ENCODE results near the gene OMA1. TPM values are rescaled to one million over a fixed set of nuclear protein-coding genes. Genes with fewer than 3 reads are reported as not detected.

The OMA1 gene
- 10 to 100 TPM; 22.3 to 23.9 TPM for total RNA-seq

DNA sequence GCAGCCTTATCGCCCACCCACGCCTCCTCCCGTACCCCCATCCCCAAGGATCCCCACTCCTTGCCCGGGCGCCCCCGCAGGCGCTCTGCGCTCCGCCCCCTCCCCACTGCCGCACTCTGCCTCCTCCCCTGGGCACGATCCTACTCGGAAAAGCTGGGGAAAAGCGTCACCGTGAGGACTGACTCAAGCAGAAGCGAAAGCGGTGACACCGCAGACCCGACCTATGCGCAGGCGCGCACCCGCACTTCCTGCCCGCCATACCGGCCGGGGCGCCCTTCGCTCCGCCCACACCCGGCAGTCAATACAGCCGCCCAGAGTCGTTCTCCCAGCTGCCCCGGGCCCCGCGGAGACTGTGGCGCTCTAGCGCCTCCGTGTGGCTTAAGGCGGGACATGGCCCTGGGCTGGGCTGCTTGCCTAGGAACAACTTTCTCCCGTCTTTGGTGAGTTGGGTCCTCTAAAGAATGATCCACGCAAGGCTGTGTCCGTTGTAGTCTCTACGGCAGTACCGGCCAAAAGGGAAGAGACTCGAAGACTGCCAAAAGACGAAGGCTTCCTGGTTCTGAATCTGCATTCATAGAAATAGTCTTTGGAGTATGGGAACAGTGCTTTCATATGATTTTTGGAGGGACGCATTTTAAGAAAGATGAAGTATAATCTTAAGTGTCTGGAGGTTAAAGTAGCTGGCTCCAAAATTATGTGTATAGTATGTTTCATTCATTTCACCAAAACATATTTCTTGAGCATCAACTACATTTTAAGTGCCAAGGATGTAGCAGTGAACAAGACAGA is at the start of gene OMA1:
OMA1 (minus strand) TSS at position 207 of the 789 bp plus-strand sequence. CDS start 7,432 bp downstream, outside the sequence.
- Mint-ChIP-seq H3K4me1 (ENCODE audit: low read depth) (peaks cover 16% of the 10 kb centered on the region), H3K27me3 (ENCODE audit: low read depth) (peaks cover 3% of the 10 kb centered on the region), H3K36me3 (ENCODE audit: low read depth) (no peaks in the 10 kb centered on the region), H3K4me3 (peak within 1 kb of the TSS; percentile 91), H3K27ac (peak within 1 kb of the TSS; percentile 98), H3K9me3 (ENCODE audit: insufficient read depth) (no peaks in the 10 kb centered on the region)
- DNase-seq (peak; percentile 97), ATAC-seq (peak; percentile 96)
- CTCF ChIA-PET = interaction anchor here (0.6 to 5.7 kb wide), 14 partner anchors 10 to 1540 kb away, joined by 3 to 78 read pairs (median 3); no protein-coding TSS in a partner anchor
- POLR2A ChIA-PET = interaction anchor here (0.6 to 1.3 kb wide), 6 partner anchors 9 to 269 kb away, joined by 3 to 5 read pairs (median 4); partner anchors contain the start of gene JUN

DNA sequence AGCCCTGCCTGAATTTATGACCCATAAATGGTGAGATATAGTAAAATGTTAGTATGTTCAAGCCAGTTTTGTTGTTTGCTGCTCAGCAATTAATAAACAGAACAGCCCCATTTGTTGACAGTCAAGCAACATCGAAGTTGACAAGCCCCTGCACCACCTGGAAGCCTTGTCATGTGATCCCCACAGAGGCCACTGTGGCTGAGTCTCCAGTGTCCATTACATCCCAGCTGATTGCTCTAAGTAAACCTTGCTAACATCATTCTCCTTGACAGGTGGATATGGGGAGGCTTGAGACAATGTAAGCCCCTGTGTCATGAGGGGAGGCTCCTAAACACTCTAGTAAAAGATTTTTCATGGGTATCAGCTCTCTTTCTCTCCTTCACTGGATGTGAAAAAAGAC is 48.0 kb upstream of the OMA1 start:
- POLR2A ChIA-PET = interaction anchor here (0.6 kb wide), 1 partner anchor 8 kb away, joined by 3 read pairs; no protein-coding TSS in a partner anchor
- no peak overlapping the region for H3K27ac Mint-ChIP-seq
- no peak overlapping the region for H3K4me3 Mint-ChIP-seq

DNA sequence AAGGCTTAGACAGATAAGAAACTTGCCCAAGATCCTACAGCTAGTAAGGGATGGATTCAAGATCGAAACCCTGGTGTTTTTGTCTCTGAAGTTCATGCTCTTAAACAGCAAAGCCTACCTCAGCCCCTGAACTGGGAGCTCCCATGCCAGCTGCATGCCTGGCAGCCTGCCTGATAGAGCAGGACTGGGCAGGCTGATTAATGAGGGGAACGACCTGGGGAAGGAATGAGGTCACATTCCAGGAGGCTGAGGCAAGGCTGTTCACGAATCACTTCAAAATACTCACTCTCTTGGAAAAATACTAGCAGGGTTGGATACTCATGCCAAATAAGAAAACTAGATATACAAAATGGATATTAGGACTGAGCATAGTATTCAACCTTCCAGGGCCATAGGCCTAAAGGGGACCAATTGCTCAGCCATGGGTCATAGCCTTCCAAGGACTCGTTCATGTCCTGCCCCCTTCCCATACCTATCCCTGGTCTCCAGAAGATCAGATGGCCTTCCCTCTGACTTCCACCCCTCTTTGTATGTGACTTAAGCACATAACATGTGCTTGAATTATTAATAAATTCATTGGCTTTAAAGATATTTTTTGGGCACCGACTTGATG is 46.1 kb upstream of the OMA1 start:
- CTCF ChIA-PET = no interaction called here

More for the DNA sequence above, 48.0 kb upstream of the OMA1 start:
- ATAC-seq = no peak
- Mint-ChIP-seq H3K9me3 (ENCODE audit: insufficient read depth) (no peaks in the 10 kb centered on the region), H3K4me1 (ENCODE audit: low read depth) (peaks cover 12% of the 10 kb centered on the region), H3K36me3 (ENCODE audit: low read depth) (no peaks in the 10 kb centered on the region), H3K27me3 (ENCODE audit: low read depth) (peaks cover 47% of the 10 kb centered on the region)
- CTCF ChIA-PET = no interaction called here
- DNase-seq = no peak

DNA sequence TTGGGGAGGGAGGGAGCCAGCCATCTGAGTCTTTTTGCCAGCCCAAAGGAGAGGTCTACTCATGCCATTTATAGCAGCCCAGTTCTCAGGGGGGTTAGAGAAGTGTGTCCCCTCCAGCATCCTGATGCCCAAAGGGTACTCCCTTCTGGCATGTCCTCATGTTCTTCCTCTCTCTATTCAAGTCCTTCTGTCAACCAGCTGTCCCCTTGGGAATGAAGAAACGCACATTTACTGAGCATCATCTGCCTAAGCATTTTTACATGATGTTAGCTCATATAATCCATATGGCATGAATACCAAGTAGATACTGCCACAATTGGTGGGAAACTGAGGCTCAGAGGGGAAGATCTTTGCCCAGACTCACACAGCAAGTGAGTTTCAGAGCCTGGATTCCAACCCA is 45.3 kb upstream of the OMA1 start:
- DNase-seq (no peak), ATAC-seq (no peak)
- ChIA-PET POLR2A (no interaction called here), CTCF (no interaction called here)
- H3K9me3 Mint-ChIP-seq (ENCODE audit: insufficient read depth) = no peaks in the 10 kb centered on the region
- H3K27ac Mint-ChIP-seq = no peak overlapping the region
- H3K36me3 Mint-ChIP-seq (ENCODE audit: low read depth) = no peaks in the 10 kb centered on the region
- peaks cover 34% of the 10 kb centered on the region for H3K27me3 Mint-ChIP-seq (ENCODE audit: low read depth)
- no peaks in the 10 kb centered on the region for H3K4me1 Mint-ChIP-seq (ENCODE audit: low read depth)
- no peak overlapping the region for H3K4me3 Mint-ChIP-seq

More for the DNA sequence above, 46.1 kb upstream of the OMA1 start:
- Mint-ChIP-seq H3K36me3 (ENCODE audit: low read depth) (no peaks in the 10 kb centered on the region), H3K27ac (no peak overlapping the region), H3K9me3 (ENCODE audit: insufficient read depth) (no peaks in the 10 kb centered on the region), H3K4me1 (ENCODE audit: low read depth) (peaks cover 2% of the 10 kb centered on the region), H3K4me3 (no peak overlapping the region), H3K27me3 (ENCODE audit: low read depth) (peaks cover 34% of the 10 kb centered on the region)
- POLR2A ChIA-PET = no interaction called here
- DNase-seq (no peak), ATAC-seq (no peak)

DNA sequence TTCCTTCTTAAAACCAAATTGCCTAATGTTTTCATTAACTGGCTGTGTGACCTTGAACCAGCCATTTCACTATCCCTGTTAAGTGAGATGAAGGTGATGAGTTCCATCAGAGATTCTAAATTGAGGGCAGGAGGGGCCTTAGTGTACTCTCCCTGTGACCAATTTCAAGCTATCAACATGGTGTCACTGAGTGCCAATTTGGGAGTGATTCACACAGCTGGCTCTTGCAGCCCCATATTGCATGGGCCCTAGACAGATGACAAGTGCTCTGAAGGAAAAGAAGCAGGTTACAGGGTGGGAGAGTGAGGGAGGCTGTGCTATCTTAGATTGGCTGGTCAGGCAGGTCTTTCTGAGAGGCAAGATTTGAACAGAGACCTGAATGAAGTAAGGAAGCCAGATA is 43.5 kb upstream of the OMA1 start:
- H3K9me3 Mint-ChIP-seq (ENCODE audit: insufficient read depth) = no peaks in the 10 kb centered on the region
- no peak overlapping the region for H3K4me3 Mint-ChIP-seq
- POLR2A ChIA-PET = no interaction called here
- CTCF ChIA-PET = no interaction called here
- no peak overlapping the region for H3K27ac Mint-ChIP-seq
- H3K36me3 Mint-ChIP-seq (ENCODE audit: low read depth) = no peaks in the 10 kb centered on the region
- DNase-seq (no peak), ATAC-seq (no peak)
- H3K27me3 Mint-ChIP-seq (ENCODE audit: low read depth) = peaks cover 47% of the 10 kb centered on the region
- H3K4me1 Mint-ChIP-seq (ENCODE audit: low read depth) = peaks cover 6% of the 10 kb centered on the region

DNA sequence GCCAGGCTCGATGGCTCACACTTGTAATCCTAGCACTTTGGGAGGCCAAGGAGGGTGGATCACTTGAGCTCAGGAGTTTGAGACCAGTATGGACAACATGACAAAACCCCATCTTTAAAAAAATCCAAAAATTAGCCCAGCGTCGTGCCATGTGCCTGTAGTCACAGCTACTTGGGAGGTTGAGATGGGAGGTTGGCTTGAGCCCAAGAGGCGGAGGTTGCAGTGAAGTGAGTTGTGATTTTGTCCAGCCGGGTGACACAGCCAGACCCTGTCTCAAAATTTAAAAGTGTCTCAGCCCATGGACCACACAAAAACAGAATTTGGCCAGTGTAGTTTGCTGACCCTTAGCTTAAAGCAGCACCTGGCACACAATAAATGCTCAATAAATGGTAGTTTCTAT is 41.9 kb upstream of the OMA1 start:
- no peak for ATAC-seq
- H3K27ac Mint-ChIP-seq = no peak overlapping the region
- no peaks in the 10 kb centered on the region for H3K9me3 Mint-ChIP-seq (ENCODE audit: insufficient read depth)
- H3K4me1 Mint-ChIP-seq (ENCODE audit: low read depth) = peaks cover 19% of the 10 kb centered on the region
- ChIA-PET POLR2A (no interaction called here), CTCF (no interaction called here)
- H3K27me3 Mint-ChIP-seq (ENCODE audit: low read depth) = peaks cover 42% of the 10 kb centered on the region
- H3K4me3 Mint-ChIP-seq = no peak overlapping the region
- DNase-seq = no peak
- no peaks in the 10 kb centered on the region for H3K36me3 Mint-ChIP-seq (ENCODE audit: low read depth)

DNA sequence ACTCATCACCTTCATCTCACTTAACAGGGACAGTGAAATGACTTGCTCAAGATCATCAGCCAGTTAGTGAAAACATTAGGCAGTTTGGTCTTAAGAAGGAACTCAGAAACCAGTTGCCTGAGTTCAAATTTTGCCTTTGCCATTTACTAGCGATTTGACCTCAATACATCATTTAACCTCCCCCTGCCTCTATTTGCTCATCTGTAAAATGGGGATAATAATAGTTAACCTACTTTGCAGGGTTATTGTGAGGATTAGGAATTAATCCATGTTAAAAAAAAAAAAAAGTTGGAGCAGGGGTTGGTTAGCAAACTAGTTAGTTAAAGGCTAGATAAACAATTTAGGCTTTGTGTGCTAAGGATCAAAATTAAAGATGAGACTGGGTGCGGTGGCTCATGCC is 41.1 kb upstream of the OMA1 start:
- Mint-ChIP-seq H3K36me3 (ENCODE audit: low read depth) (no peaks in the 10 kb centered on the region), H3K27me3 (ENCODE audit: low read depth) (peaks cover 41% of the 10 kb centered on the region), H3K4me1 (ENCODE audit: low read depth) (peaks cover 21% of the 10 kb centered on the region), H3K27ac (no peak overlapping the region), H3K9me3 (ENCODE audit: insufficient read depth) (no peaks in the 10 kb centered on the region), H3K4me3 (no peak overlapping the region)
- ATAC-seq = no peak
- CTCF ChIA-PET = no interaction called here
- POLR2A ChIA-PET = no interaction called here
- no peak for DNase-seq

DNA sequence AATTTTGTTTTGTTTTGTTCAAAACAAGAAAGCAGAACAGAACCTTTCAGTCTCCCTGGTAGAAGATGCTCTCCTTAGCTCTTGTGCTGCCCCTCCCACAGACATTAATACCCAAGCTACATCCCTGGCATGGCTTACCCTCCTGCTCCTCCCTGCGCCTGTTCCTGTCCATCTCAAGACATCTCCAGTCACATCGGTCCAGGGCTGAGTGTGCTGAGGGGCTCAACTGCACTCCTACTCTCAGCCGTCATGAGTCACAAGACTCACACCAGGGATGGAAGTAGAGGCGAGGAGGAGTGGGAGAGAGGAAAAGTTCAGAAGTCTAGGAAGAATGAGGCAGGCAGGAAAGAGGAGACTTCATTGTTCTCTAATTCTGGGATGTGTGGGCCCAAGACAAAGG is 39.7 kb upstream of the OMA1 start:
- peaks cover 36% of the 10 kb centered on the region for H3K27me3 Mint-ChIP-seq (ENCODE audit: low read depth)

DNA sequence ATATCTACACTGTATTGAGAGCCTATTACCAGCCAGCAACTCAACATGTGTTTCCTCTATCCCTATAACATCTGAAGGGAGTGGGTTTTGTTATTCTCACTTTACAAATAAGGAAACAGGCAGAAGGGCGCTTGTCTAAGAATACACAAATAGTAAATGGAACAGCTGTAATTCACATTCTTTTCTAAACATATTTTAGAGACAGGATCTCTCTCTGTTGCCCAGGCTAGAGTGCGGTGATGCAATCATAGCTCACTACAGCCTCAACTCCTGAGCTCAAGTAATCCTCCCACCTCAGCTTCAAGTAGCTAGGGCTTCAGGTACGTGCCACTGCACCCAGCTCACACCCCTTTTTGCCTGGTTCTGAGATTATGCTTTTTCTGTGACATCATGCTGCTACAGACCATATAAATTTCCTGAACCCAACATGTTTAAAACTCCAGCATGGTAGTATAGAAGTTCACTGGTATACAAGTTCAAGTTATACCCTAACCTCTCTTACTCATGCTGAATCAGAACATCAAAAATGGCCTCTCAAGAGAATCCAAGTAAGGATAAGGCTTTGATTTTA is 39.1 kb upstream of the OMA1 start:
- ATAC-seq (no peak), DNase-seq (no peak)
- H3K27me3 Mint-ChIP-seq (ENCODE audit: low read depth) = peaks cover 39% of the 10 kb centered on the region
- H3K4me3 Mint-ChIP-seq = no peak overlapping the region
- no peak overlapping the region for H3K27ac Mint-ChIP-seq
- POLR2A ChIA-PET = no interaction called here
- no peaks in the 10 kb centered on the region for H3K9me3 Mint-ChIP-seq (ENCODE audit: insufficient read depth)
- no peaks in the 10 kb centered on the region for H3K36me3 Mint-ChIP-seq (ENCODE audit: low read depth)
- CTCF ChIA-PET = no interaction called here
- H3K4me1 Mint-ChIP-seq (ENCODE audit: low read depth) = peaks cover 21% of the 10 kb centered on the region

More for the DNA sequence above, 39.7 kb upstream of the OMA1 start:
- Mint-ChIP-seq H3K4me1 (ENCODE audit: low read depth) (peaks cover 21% of the 10 kb centered on the region), H3K4me3 (no peak overlapping the region), H3K36me3 (ENCODE audit: low read depth) (no peaks in the 10 kb centered on the region), H3K9me3 (ENCODE audit: insufficient read depth) (no peaks in the 10 kb centered on the region), H3K27ac (no peak overlapping the region)
- CTCF ChIA-PET = no interaction called here
- POLR2A ChIA-PET = interaction anchor here (0.7 kb wide), 1 partner anchor 8 kb away, joined by 3 read pairs; no protein-coding TSS in a partner anchor
- DNase-seq (no peak), ATAC-seq (no peak)

DNA sequence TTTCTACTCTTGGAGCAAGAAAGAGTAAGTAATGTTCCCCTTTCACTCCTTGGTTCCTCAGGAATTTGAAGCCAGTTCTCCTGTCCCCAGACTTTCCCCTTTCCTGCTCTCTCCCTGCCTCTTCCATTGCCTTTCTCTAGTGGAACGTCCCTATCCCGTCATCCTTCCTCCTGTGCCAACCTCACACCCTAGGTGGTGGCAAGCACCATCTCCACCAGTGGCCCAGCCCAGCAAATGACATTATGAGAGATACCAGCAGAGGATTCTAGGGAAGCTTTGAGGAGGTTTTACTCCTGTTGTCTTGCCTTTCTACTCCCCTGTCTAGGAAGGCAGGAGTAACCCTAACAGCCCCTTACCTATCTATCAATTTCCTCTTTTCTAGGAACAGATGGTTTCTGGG is 38.6 kb upstream of the OMA1 start:
- H3K27me3 Mint-ChIP-seq (ENCODE audit: low read depth) = peaks cover 35% of the 10 kb centered on the region
- no peak overlapping the region for H3K4me3 Mint-ChIP-seq
- ChIA-PET CTCF (no interaction called here), POLR2A (no interaction called here)
- ATAC-seq (no peak), DNase-seq (no peak)
- H3K4me1 Mint-ChIP-seq (ENCODE audit: low read depth) = peaks cover 21% of the 10 kb centered on the region
- no peaks in the 10 kb centered on the region for H3K9me3 Mint-ChIP-seq (ENCODE audit: insufficient read depth)
- H3K27ac Mint-ChIP-seq = no peak overlapping the region
- no peaks in the 10 kb centered on the region for H3K36me3 Mint-ChIP-seq (ENCODE audit: low read depth)

DNA sequence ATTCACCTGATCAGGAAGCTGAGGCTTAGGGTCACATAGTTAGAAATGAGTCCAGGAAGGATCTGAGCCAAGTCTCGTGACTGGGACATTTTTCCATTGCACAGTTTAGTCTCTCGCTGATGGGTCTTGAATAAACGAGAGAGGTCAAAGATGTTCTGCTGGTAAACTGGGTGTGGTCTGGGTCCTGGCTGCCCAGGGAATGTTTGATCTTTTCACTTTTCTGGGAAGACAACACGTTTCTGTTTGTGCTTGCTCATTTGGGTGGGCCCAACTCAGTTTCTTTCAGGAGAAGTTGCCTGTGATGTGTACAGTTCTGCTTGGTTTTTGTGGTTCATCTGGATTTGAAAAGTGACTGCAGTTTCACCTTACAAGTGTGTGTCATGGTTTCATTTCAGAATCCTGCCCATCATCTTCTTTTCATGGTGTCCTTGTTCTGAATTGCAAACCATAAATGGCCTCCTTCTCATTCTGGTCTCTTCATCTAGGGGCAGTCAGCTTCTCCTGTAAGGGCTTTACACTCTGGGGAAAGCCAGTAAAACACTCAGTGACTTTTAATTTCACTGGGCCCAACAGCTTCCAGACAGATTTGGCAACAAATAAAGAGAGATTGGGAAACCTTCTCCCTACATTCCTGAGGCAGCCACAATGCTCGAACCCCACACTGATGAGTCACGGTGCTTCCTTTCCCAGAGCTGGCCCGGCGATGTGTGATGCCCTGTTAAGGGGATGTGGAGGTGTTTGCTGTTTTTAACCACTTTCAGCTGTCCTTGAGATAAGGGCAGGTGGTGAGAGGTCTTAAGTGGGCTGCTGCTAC is 37.8 kb upstream of the OMA1 start:
- Mint-ChIP-seq H3K36me3 (ENCODE audit: low read depth) (no peaks in the 10 kb centered on the region), H3K9me3 (ENCODE audit: insufficient read depth) (no peaks in the 10 kb centered on the region), H3K27ac (no peak overlapping the region), H3K4me1 (ENCODE audit: low read depth) (peaks cover 21% of the 10 kb centered on the region), H3K4me3 (no peak overlapping the region), H3K27me3 (ENCODE audit: low read depth) (peaks cover 40% of the 10 kb centered on the region)
- DNase-seq (no peak), ATAC-seq (no peak)
- ChIA-PET POLR2A (no interaction called here), CTCF (no interaction called here)

DNA sequence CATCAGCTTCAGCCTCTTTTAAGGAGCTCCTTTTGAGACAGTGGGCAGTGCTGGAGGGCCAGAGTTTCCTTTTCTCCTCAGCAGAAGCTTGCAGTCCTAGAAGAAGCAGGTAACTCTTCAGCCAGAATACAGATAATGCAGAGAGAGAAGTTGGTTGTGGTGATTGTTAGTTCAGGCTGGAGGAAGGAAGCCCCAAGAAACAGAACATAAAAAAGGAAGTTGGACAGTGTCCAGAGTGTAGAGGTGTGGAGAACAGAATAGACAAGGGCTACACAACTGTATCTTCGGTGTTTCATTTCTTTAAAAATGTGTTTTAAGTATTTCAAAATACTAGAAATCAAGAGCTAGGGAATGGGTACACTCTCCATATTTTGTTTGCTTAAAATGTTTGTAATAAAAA is 37.0 kb upstream of the OMA1 start:
- H3K36me3 Mint-ChIP-seq (ENCODE audit: low read depth) = no peaks in the 10 kb centered on the region
- DNase-seq = no peak
- H3K9me3 Mint-ChIP-seq (ENCODE audit: insufficient read depth) = no peaks in the 10 kb centered on the region
- H3K27me3 Mint-ChIP-seq (ENCODE audit: low read depth) = peaks cover 41% of the 10 kb centered on the region
- no peak overlapping the region for H3K27ac Mint-ChIP-seq
- ChIA-PET CTCF (no interaction called here), POLR2A (no interaction called here)
- H3K4me1 Mint-ChIP-seq (ENCODE audit: low read depth) = peaks cover 21% of the 10 kb centered on the region
- no peak for ATAC-seq
- H3K4me3 Mint-ChIP-seq = no peak overlapping the region
